K562 (cell line): ENCODE results near the gene ZNF785. TPM values are rescaled to one million over a fixed set of nuclear protein-coding genes. Genes with fewer than 3 reads are reported as not detected.
A peak's percentile ranks its signal among the peaks of the same experiment; 100 is the strongest.

Source experiments
- CBX3 ChIP-seq, 2 experiments: IDR thresholded peaks; 1 replicate in 1 of 2; 2 replicates in 1 of 2; pipeline ENCODE4 v1.6.1; 2012; ENCODE audit warnings: inconsistent platforms in 2 of 2, low read length in 2 of 2, borderline replicate concordance in 1 of 2, control low read depth in 1 of 2
- EP400 ChIP-seq: fragments of 450-650 bp; IDR thresholded peaks from 2 replicates; pipeline ENCODE4 v1.6.1; 2017; ENCODE audit warnings: antibody characterized with exemption, mild to moderate bottlenecking, moderate library complexity
- ESRRB ChIP-seq: fragments of 250-450 bp; sonication (Bioruptor Pico); IDR thresholded peaks from 2 replicates; pipeline ENCODE4 v1.5.0; 2020; ENCODE audit warnings: mild to moderate bottlenecking, moderate library complexity, borderline replicate concordance
- ETV5 ChIP-seq: sonication (generic); formaldehyde crosslinking; IDR thresholded peaks from 2 replicates; pipeline ENCODE4 v1.4.0; 2020; ENCODE audit warnings: low read depth, mild to moderate bottlenecking, missing genetic modification reagents
- EZH2 ChIP-seq: IDR thresholded peaks from 2 replicates; pipeline ENCODE4 v1.6.1; 2012; ENCODE audit warnings: low read depth, mild to moderate bottlenecking, inconsistent platforms, low read length, borderline replicate concordance
- GTF2F1 ChIP-seq: IDR thresholded peaks from 2 replicates; pipeline ENCODE4 v1.6.1; 2011; ENCODE audit warnings: low read depth, low read length, improper control_type of control experiment
- JUN ChIP-seq, 2 experiments: sonication (generic) in 1 of 2; formaldehyde crosslinking in 1 of 2; IDR thresholded peaks; 2 replicates each; pipeline versions ENCODE4 v1.6.1 to v1.8.0; 2012 to 2022; ENCODE audit warnings: borderline replicate concordance in 2 of 2, mild to moderate bottlenecking in 2 of 2, improper control_type of control experiment in 1 of 2, low read depth in 1 of 2, low read length in 1 of 2, missing genetic modification reagents in 1 of 2
- MAZ ChIP-seq, 2 experiments: fragments of 450-650 bp in 1 of 2; sonication (generic) in 1 of 2; formaldehyde crosslinking; IDR thresholded peaks in 1 of 2; conservative IDR thresholded peaks in 1 of 2; 2 replicates each; pipeline versions ENCODE4 v1.4.0 to v1.5.0; 2020; ENCODE audit warnings: mild to moderate bottlenecking in 1 of 2, missing genetic modification reagents in 1 of 2
- MCM7 ChIP-seq, 2 experiments: fragments of 450-650 bp; IDR thresholded peaks; 2 replicates each; pipeline ENCODE4 v1.6.1; 2016 to 2018
- MLLT1 ChIP-seq, 2 experiments: fragments of 450-650 bp; IDR thresholded peaks; 2 replicates each; pipeline ENCODE4 v1.6.1; 2016
- NBN ChIP-seq: fragments of 450-650 bp; IDR thresholded peaks from 2 replicates; pipeline ENCODE4 v1.6.1; 2016; ENCODE audit warnings: low read depth, mild to moderate bottlenecking
- PPARD ChIP-seq: fragments of 250-450 bp; sonication (Bioruptor Pico); IDR thresholded peaks from 2 replicates; pipeline ENCODE4 v1.8.0; 2022; ENCODE audit warnings: inconsistent platforms, mild to moderate bottlenecking, moderate library complexity
- RBM14 ChIP-seq: fragments of 200-400 bp; formaldehyde crosslinking; IDR thresholded peaks from 2 replicates; pipeline ENCODE4 v1.6.1; 2018; ENCODE audit warnings: low read depth, mild to moderate bottlenecking, low read length, moderate library complexity, borderline replicate concordance; ENCODE audit not compliant: insufficient read depth
- SNRNP70 ChIP-seq: fragments of 200-400 bp; formaldehyde crosslinking; optimal IDR thresholded peaks from 2 replicates; pipeline ENCODE3; 2017; ENCODE audit warnings: low read depth, low read length
- TBP ChIP-seq: optimal IDR thresholded peaks from 2 replicates; pipeline ENCODE3; 2011; ENCODE audit warnings: low read depth, low read length, improper control_type of control experiment
- TRIM25 ChIP-seq: fragments of 450-650 bp; IDR thresholded peaks from 2 replicates; pipeline ENCODE4 v1.7.0; 2016; ENCODE audit warnings: borderline replicate concordance
- XRCC5 ChIP-seq: fragments of 200-400 bp; formaldehyde crosslinking; IDR thresholded peaks from 2 replicates; pipeline ENCODE4 v1.6.1; 2017; ENCODE audit warnings: low read depth, mild to moderate bottlenecking, low read length
- YY1 ChIP-seq, 3 experiments: IDR thresholded peaks; 2 replicates each; pipeline ENCODE4 v1.6.1; 2011; ENCODE audit warnings: low read length in 2 of 3, mild to moderate bottlenecking in 2 of 3, moderate library complexity in 2 of 3, borderline replicate concordance in 1 of 3, control low read depth in 1 of 3, low read depth in 1 of 3; ENCODE audit not compliant: insufficient read depth in 3 of 3, insufficient replicate concordance in 2 of 3, control insufficient read depth in 1 of 3, insufficient read length in 1 of 3; ENCODE audit errors: extremely low read depth in 1 of 3
- ZNF311 ChIP-seq: fragments of 250-450 bp; sonication (Bioruptor Pico); IDR thresholded peaks from 2 replicates; pipeline ENCODE4 v1.4.0; 2020; ENCODE audit warnings: mild to moderate bottlenecking, moderate library complexity
- ZNF511 ChIP-seq: sonication (generic); formaldehyde crosslinking; IDR thresholded peaks from 2 replicates; pipeline ENCODE4 v1.8.0; 2022; ENCODE audit warnings: mild to moderate bottlenecking, missing genetic modification reagents
- polyA plus RNA-seq, 8 experiments: library from polyadenylated mRNA; depleted of rRNA in 4 of 8; stranded (reverse) in 5 of 8; unstranded in 3 of 8; fragments of >200 nt; fragmentation: Nextera tagmentation in 2 of 8; fragmentation: Illumina TruSeq in 1 of 8; extraction: Ambion mirVana in 2 of 8; extraction: Trizol in 1 of 8; gene quantifications; 2 replicates each; pipeline versions ENCODE4 v1.2.1 to v1.2.3, GENCODE V29; 2011 to 2014; ENCODE audit warnings: inconsistent platforms in 1 of 8, missing spikeins in 1 of 8
- total RNA-seq, 7 experiments: library from RNA; depleted of rRNA in 6 of 7; stranded (reverse); fragments of >200 nt in 6 of 7; fragmentation: Illumina TruSeq in 2 of 7; extraction: Trizol in 2 of 7; gene quantifications; 2 replicates each; pipeline versions ENCODE4 v1.2.1 to v1.2.3, GENCODE V29; 2011 to 2021; ENCODE audit warnings: low replicate concordance in 1 of 7
- TF ChIP-seq, protein P1 (sequence below): fragments of 250-450 bp; sonication (Bioruptor Pico); IDR thresholded peaks from 2 replicates; pipeline ENCODE4 v1.4.0; 2020

ZNF785 gene
- total and polyA plus RNA-seq, 9 of the 15 experiments (the other 6 are each of a cell fraction or from before 2014, with no cell fraction given) = 0.64 to 11.0 (median 6.4) TPM

- TF ChIP-seq EP400 (peak; percentile 32; the same call in 1 of the 2 replicates), MLLT1 (IDR thresholded peaks at IDR 0.05) (peak in 1 of 2 experiments; percentile 94; a peak in 2 of 4 replicates), NBN (peak; percentile 61; the same call in 1 of the 2 replicates), RBM14 (no peak), XRCC5 (0 out of 2 replicates have a peak, but pooled peaks have one; percentile 26), EZH2 (no peak), YY1 (IDR thresholded peaks at IDR 0.05; ENCODE audit: borderline replicate concordance in 1 of 3, control insufficient read depth in 1 of 3, extremely low read depth in 1 of 3, insufficient read depth in 3 of 3, insufficient read length in 1 of 3, insufficient replicate concordance in 2 of 3, low read depth in 1 of 3, low read length in 2 of 3) (no peak), ETV5 (CRISPR knock-in tag) (no peak), JUN (IDR thresholded peaks at IDR 0.05; ENCODE audit: borderline replicate concordance, low read depth, low read length) (0 out of 2 replicates have a peak, but pooled peaks have one; percentile 45), JUN (CRISPR knock-in tag; IDR thresholded peaks at IDR 0.05; ENCODE audit: borderline replicate concordance) (no peak), ZNF311 (CRISPR knock-in tag) (no peak), SNRNP70 (no peak), TBP (peak; percentile 39), MCM7 (IDR thresholded peaks at IDR 0.05) (no peak), ESRRB (CRISPR knock-in tag) (no peak), MAZ (CRISPR knock-in tag; conservative IDR thresholded peaks at IDR 0.05 in 1 of 2, IDR thresholded peaks at IDR 0.05 in 1 of 2) (peak in 1 of 2 experiments; percentile 55; a peak in 1 of 4 replicates), PPARD (CRISPR knock-in tag) (no peak), CBX3 (IDR thresholded peaks at IDR 0.05; ENCODE audit: borderline replicate concordance in 1 of 2, low read length in 2 of 2) (no peak), GTF2F1 (no peak), ZNF511 (CRISPR knock-in tag) (no peak), TRIM25 (no peak)
- TF ChIP-seq, protein P1, sequence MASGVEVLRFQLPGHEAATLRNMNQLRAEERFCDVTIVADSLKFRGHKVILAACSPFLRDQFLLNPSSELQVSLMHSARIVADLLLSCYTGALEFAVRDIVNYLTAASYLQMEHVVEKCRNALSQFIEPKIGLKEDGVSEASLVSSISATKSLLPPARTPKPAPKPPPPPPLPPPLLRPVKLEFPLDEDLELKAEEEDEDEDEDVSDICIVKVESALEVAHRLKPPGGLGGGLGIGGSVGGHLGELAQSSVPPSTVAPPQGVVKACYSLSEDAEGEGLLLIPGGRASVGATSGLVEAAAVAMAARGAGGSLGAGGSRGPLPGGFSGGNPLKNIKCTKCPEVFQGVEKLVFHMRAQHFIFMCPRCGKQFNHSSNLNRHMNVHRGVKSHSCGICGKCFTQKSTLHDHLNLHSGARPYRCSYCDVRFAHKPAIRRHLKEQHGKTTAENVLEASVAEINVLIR = no peak
Measured at GRCh38 chr16:30628628-30629540, 43.4 kb upstream of the ZNF785 start (continued).
